ENCODE data around the gene DUSP8. TPM values are rescaled to one million over a fixed set of nuclear protein-coding genes. Genes with fewer than 3 reads are reported as not detected.
A peak's percentile ranks its signal among the peaks of the same experiment; 100 is the strongest.

DUSP8 gene
- polyA plus RNA-seq, 1 donor from 2014 or later, result 3.5 TPM

DNA sequence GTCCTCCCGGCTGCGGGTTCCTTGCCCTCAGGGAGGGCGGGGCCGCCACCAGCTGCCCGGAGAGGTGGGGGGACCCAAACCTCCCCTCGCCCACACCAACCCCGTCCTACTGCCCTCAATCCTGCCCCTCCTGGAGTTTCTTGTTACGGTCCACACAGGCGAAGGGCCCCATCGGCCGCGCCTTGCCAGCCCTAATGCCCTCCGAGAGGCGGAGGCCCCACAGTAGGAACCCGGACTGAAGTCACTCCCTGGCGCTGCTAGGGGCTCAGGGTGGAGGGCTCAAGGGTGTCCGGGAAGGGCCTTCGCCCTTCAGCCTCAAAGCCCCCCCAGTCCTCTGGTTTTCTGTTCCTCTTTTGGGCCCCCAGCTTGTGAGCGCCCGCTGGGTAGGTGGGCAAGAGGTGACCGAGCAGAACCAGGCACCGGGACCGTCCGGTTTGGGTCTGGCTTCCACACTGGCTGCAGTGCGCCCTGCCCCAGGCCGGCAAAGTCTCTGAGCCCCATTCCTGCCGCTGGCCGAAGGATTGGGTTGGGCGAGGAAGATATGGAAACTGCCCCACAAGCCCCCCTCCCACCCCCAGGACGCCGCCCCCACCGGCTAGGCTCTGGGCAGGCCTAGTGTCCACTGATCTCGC is 24.5 kb downstream of the DUSP8 start:
- TF ChIP-seq SMC3 (conservative IDR thresholded peaks at IDR 0.05; ENCODE audit: poor library complexity) (no peak), MXI1 (conservative IDR thresholded peaks at IDR 0.05; ENCODE audit: poor library complexity, severe bottlenecking) (no peak), TAF1 (IDR thresholded peaks at IDR 0.05; ENCODE audit: low read depth) (no peak), RAD21 (conservative IDR thresholded peaks at IDR 0.05) (no peak), POLR2AphosphoS5 (IDR thresholded peaks at IDR 0.05) (no peak), EP300 (conservative IDR thresholded peaks at IDR 0.05; ENCODE audit: poor library complexity, severe bottlenecking) (no peak), EZH2 (IDR thresholded peaks at IDR 0.05; ENCODE audit: borderline replicate concordance, insufficient read depth, low read length, poor library complexity, severe bottlenecking) (no peak)
- TF ChIP-seq, protein P1, sequence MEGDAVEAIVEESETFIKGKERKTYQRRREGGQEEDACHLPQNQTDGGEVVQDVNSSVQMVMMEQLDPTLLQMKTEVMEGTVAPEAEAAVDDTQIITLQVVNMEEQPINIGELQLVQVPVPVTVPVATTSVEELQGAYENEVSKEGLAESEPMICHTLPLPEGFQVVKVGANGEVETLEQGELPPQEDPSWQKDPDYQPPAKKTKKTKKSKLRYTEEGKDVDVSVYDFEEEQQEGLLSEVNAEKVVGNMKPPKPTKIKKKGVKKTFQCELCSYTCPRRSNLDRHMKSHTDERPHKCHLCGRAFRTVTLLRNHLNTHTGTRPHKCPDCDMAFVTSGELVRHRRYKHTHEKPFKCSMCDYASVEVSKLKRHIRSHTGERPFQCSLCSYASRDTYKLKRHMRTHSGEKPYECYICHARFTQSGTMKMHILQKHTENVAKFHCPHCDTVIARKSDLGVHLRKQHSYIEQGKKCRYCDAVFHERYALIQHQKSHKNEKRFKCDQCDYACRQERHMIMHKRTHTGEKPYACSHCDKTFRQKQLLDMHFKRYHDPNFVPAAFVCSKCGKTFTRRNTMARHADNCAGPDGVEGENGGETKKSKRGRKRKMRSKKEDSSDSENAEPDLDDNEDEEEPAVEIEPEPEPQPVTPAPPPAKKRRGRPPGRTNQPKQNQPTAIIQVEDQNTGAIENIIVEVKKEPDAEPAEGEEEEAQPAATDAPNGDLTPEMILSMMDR (IDR thresholded peaks at IDR 0.05; ENCODE audit: poor library complexity, severe bottlenecking), result no peak
- TF ChIP-seq, protein P2, sequence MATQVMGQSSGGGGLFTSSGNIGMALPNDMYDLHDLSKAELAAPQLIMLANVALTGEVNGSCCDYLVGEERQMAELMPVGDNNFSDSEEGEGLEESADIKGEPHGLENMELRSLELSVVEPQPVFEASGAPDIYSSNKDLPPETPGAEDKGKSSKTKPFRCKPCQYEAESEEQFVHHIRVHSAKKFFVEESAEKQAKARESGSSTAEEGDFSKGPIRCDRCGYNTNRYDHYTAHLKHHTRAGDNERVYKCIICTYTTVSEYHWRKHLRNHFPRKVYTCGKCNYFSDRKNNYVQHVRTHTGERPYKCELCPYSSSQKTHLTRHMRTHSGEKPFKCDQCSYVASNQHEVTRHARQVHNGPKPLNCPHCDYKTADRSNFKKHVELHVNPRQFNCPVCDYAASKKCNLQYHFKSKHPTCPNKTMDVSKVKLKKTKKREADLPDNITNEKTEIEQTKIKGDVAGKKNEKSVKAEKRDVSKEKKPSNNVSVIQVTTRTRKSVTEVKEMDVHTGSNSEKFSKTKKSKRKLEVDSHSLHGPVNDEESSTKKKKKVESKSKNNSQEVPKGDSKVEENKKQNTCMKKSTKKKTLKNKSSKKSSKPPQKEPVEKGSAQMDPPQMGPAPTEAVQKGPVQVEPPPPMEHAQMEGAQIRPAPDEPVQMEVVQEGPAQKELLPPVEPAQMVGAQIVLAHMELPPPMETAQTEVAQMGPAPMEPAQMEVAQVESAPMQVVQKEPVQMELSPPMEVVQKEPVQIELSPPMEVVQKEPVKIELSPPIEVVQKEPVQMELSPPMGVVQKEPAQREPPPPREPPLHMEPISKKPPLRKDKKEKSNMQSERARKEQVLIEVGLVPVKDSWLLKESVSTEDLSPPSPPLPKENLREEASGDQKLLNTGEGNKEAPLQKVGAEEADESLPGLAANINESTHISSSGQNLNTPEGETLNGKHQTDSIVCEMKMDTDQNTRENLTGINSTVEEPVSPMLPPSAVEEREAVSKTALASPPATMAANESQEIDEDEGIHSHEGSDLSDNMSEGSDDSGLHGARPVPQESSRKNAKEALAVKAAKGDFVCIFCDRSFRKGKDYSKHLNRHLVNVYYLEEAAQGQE (IDR thresholded peaks at IDR 0.05; ENCODE audit: borderline replicate concordance), result no peak
- Histone ChIP-seq H2AFZ (ENCODE audit: low read depth, low read length) (no peak overlapping the region), H3K4me3 (ENCODE audit: low read length) (peak overlapping the region; percentile 67), H3K4me2 (ENCODE audit: low read length) (no peak overlapping the region), H4K20me1 (ENCODE audit: insufficient read depth) (no peaks in the 10 kb centered on the region), H3K79me2 (replicated peaks; ENCODE audit: insufficient read depth, low read length) (no peaks in the 10 kb centered on the region), H3K27ac (ENCODE audit: low read length) (no peak overlapping the region), H3K9me3 (ENCODE audit: low read length) (no peaks in the 10 kb centered on the region), H3K9ac (ENCODE audit: low read length) (peak overlapping the region; percentile 62), H3K27me3 (ENCODE audit: insufficient read depth, low read depth, low read length) (peaks cover 64% of the 10 kb centered on the region), H3K36me3 (ENCODE audit: insufficient read depth, low read length) (no peaks in the 10 kb centered on the region), H3K9me2 (ENCODE audit: insufficient read depth, low read length) (no peaks in the 10 kb centered on the region), H3F3A (ENCODE audit: insufficient read depth, low read length, poor library complexity, severe bottlenecking) (no peaks in the 10 kb centered on the region)

DNA sequence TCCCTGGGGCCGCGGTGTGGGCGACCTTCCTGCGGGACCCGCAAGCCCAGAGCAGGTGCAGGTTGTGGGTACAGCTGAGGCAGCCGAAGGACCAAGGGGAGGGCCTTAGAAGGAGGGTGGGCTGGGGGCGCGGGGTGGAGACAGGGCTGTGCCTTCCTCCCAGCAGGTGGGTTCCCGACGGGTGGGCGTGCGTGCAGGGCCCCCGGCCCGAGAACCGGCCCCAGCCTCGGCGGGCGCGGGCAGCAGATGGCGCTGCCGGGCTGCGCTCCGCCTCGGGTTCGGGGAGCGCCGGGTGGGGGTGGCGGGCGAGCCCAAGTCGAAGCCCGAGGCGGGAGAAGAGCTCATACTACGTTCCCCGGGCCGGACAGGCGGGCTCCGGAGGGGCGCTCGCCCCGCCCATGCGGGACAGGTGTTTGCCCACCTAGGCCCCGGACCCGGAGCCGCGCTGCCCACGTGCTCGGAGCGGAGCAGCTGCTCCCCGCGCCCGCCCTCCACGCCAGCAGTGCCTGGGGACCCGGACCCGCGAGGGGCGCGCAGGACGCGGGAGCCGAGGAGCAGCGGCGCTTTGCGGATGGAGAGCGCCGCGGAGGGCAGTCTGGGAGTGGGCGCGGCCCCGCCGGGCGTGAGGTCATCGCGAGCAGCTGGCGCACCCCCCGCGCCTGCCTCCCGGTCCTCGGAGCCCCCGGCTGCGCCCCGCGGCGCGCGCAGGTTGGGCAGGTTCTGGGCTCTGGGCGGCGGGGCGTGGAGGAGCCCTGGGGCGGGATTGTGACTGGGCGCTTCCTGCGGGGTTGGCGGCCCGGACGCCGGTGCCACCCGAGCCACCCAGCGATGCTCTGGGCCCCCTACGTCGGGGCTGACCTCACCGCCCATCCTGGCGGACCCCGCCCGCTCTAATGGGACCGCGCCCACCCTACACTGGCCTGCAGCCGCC is 25.3 kb downstream of the DUSP8 start:
- Histone ChIP-seq H3K27me3 (ENCODE audit: insufficient read depth, low read depth, low read length) (peaks cover 64% of the 10 kb centered on the region), H3K9me2 (ENCODE audit: insufficient read depth, low read length) (no peaks in the 10 kb centered on the region), H3K36me3 (ENCODE audit: insufficient read depth, low read length) (no peaks in the 10 kb centered on the region), H3K4me3 (ENCODE audit: low read length) (peak overlapping the region; percentile 67), H3K9me3 (ENCODE audit: low read length) (no peaks in the 10 kb centered on the region), H3K79me2 (replicated peaks; ENCODE audit: insufficient read depth, low read length) (no peaks in the 10 kb centered on the region), H3K27ac (ENCODE audit: low read length) (no peak overlapping the region), H3F3A (ENCODE audit: insufficient read depth, low read length, poor library complexity, severe bottlenecking) (no peaks in the 10 kb centered on the region), H4K20me1 (ENCODE audit: insufficient read depth) (no peaks in the 10 kb centered on the region), H3K9ac (ENCODE audit: low read length) (peak overlapping the region; percentile 62), H2AFZ (ENCODE audit: low read depth, low read length) (no peak overlapping the region), H3K4me2 (ENCODE audit: low read length) (no peak overlapping the region)
- TF ChIP-seq, protein P1 (IDR thresholded peaks at IDR 0.05; ENCODE audit: poor library complexity, severe bottlenecking), result peak; percentile 93
- TF ChIP-seq MXI1 (conservative IDR thresholded peaks at IDR 0.05; ENCODE audit: poor library complexity, severe bottlenecking) (peak; percentile 79), SMC3 (conservative IDR thresholded peaks at IDR 0.05; ENCODE audit: poor library complexity) (peak; percentile 90), RAD21 (conservative IDR thresholded peaks at IDR 0.05) (peak; percentile 89), EP300 (conservative IDR thresholded peaks at IDR 0.05; ENCODE audit: poor library complexity, severe bottlenecking) (no peak), TAF1 (IDR thresholded peaks at IDR 0.05; ENCODE audit: low read depth) (peak; percentile 28), POLR2AphosphoS5 (IDR thresholded peaks at IDR 0.05) (peak; percentile 37), EZH2 (IDR thresholded peaks at IDR 0.05; ENCODE audit: borderline replicate concordance, insufficient read depth, low read length, poor library complexity, severe bottlenecking) (no peak)
- TF ChIP-seq, protein P2 (IDR thresholded peaks at IDR 0.05; ENCODE audit: borderline replicate concordance), result peak; percentile 38
